Kasumi-1 (cell line): Measurements from ENCODE around the gene UBTD2.

ENCODE experiments used
- DNase-seq, 2 experiments: peaks; one replicate each; lab custom pipeline; 2025; lab: John Stamatoyannopoulos, UW

Gene UBTD2

GRCh38 chr5:172194985-172195774 lies 88.4 kb downstream of the UBTD2 start:
- DNase-seq: no peak

GRCh38 chr5:172193872-172194271 lies 89.7 kb downstream of the UBTD2 start, which contains the start of gene EFCAB9:
TSS of gene EFCAB9 (plus strand) at chr5:172194172. CDS start at chr5:172194173, 1 bp downstream.
- DNase-seq: no peak

- no peak for DNase-seq
Measured at GRCh38 chr5:172189693-172190296, 93.8 kb downstream of the UBTD2 start.

GRCh38 chr5:172188893-172189692 lies 94.5 kb downstream of the UBTD2 start:
- DNase-seq: no peak

- peak; percentile 77 to 82 for DNase-seq
Measured at GRCh38 chr5:172188033-172188892, 95.3 kb downstream of the UBTD2 start, which contains the start of gene STK10. TSS of gene STK10 (minus strand) at chr5:172188224. CDS start at chr5:172188042, 182 bp downstream.

GRCh38 chr5:172187118-172188032 lies 96.2 kb downstream of the UBTD2 start:
- DNase-seq: peak; percentile 65 to 72

- DNase-seq: no peak
Measured at GRCh38 chr5:172186114-172186695, 97.4 kb downstream of the UBTD2 start.

GRCh38 chr5:172185096-172185461 lies 98.5 kb downstream of the UBTD2 start:
- DNase-seq: no peak

- DNase-seq: no peak
Measured at GRCh38 chr5:172183881-172184280, 99.7 kb downstream of the UBTD2 start.

GRCh38 chr5:172182291-172182690 lies 101.3 kb downstream of the UBTD2 start:
- no peak for DNase-seq

GRCh38 chr5:172180936-172181335 lies 102.6 kb downstream of the UBTD2 start:
- DNase-seq: no peak

- peak; percentile 90 to 94 for DNase-seq
Measured at GRCh38 chr5:172178991-172179989, 104.3 kb downstream of the UBTD2 start.

- DNase-seq: peak; percentile 38 to 50
Measured at GRCh38 chr5:172178301-172178987, 105.1 kb downstream of the UBTD2 start.

GRCh38 chr5:172177176-172177575 lies 106.4 kb downstream of the UBTD2 start:
- no peak for DNase-seq

GRCh38 chr5:172175263-172175719 lies 108.3 kb downstream of the UBTD2 start:
- peak; percentile 95 to 98 for DNase-seq

- DNase-seq: no peak
Measured at GRCh38 chr5:172173564-172174153, 109.9 kb downstream of the UBTD2 start.

GRCh38 chr5:172172912-172173563 lies 110.5 kb downstream of the UBTD2 start:
- no peak for DNase-seq
